HUES48 (cell line): ENCODE results near the gene GNG12.

ENCODE experiments used
- H3K27ac ChIP-seq: one replicate; pipeline ENCODE4 v1.7.0; 2013; ENCODE audit warnings: low read depth, low read length, inconsistent platforms
- H3K27me3 ChIP-seq: 2 replicates; pipeline ENCODE4 v1.6.1; 2013; ENCODE audit warnings: mild to moderate bottlenecking, low read length; ENCODE audit not compliant: control insufficient read depth, insufficient read depth
- H3K36me3 ChIP-seq: 2 replicates; pipeline ENCODE4 v1.6.1; 2013; ENCODE audit warnings: low read length; ENCODE audit not compliant: control insufficient read depth, insufficient read depth
- H3K4me1 ChIP-seq: 2 replicates; pipeline ENCODE4 v1.6.1; 2013; ENCODE audit warnings: mild to moderate bottlenecking, low read length; ENCODE audit not compliant: control insufficient read depth, insufficient read depth
- H3K4me3 ChIP-seq: 2 replicates; pipeline ENCODE4 v1.5.1; 2013; ENCODE audit warnings: mild to moderate bottlenecking, low read depth, low read length
- H3K9ac ChIP-seq: 2 replicates; pipeline ENCODE4 v1.6.1; 2013; ENCODE audit warnings: mild to moderate bottlenecking, low read depth, low read length, moderate library complexity
- H3K9me3 ChIP-seq: 2 replicates; pipeline ENCODE4 v1.6.1; 2013; ENCODE audit warnings: low read length; ENCODE audit not compliant: control insufficient read depth, insufficient read depth

GNG12 gene

DNA sequence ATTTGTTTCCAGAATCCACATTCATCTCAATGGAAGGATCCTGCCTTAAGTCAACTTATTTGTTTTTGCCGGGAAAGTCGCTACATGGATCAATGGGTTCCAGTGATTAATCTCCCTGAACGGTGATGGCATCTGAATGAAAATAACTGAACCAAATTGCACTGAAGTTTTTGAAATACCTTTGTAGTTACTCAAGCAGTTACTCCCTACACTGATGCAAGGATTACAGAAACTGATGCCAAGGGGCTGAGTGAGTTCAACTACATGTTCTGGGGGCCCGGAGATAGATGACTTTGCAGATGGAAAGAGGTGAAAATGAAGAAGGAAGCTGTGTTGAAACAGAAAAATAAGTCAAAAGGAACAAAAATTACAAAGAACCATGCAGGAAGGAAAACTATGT, 145.6 kb downstream of the GNG12 start:
- H3K27ac ChIP-seq, result peak overlapping the region; percentile 91
- no peak overlapping the region for H3K9ac ChIP-seq
- peaks cover 19% of the 10 kb centered on the region for H3K36me3 ChIP-seq
- H3K4me3 ChIP-seq, result peak overlapping the region; percentile 98; the same call in 1 of the 2 replicates
- H3K27me3 ChIP-seq, result no peaks in the 10 kb centered on the region
- peaks cover 15% of the 10 kb centered on the region; the same call in 1 of the 2 replicates for H3K4me1 ChIP-seq
- H3K9me3 ChIP-seq, result no peaks in the 10 kb centered on the region

DNA sequence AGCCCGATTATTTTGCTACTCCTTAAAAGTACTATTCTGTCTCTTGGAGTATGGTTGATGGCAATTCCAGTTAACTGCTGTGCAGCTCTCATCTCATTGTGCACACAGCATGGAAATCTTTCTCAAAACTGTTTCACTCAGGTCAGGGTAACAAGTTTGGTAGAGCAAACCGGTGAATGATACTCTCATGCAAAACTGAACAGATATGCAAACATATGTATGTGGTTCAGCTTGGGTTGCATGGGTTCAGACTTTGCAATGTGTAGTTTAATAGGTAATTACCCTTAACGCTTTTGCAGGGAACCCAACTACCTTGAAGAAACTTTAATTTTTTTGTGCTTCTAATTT, 146.1 kb downstream of the GNG12 start:
- Histone ChIP-seq H3K4me3 (peak overlapping the region; percentile 98), H3K9ac (peak overlapping the region; percentile 85; the same call in 1 of the 2 replicates), H3K27ac (peak overlapping the region; percentile 91), H3K9me3 (no peaks in the 10 kb centered on the region), H3K36me3 (peaks cover 19% of the 10 kb centered on the region), H3K4me1 (peaks cover 15% of the 10 kb centered on the region; the same call in 1 of the 2 replicates), H3K27me3 (no peaks in the 10 kb centered on the region)

DNA sequence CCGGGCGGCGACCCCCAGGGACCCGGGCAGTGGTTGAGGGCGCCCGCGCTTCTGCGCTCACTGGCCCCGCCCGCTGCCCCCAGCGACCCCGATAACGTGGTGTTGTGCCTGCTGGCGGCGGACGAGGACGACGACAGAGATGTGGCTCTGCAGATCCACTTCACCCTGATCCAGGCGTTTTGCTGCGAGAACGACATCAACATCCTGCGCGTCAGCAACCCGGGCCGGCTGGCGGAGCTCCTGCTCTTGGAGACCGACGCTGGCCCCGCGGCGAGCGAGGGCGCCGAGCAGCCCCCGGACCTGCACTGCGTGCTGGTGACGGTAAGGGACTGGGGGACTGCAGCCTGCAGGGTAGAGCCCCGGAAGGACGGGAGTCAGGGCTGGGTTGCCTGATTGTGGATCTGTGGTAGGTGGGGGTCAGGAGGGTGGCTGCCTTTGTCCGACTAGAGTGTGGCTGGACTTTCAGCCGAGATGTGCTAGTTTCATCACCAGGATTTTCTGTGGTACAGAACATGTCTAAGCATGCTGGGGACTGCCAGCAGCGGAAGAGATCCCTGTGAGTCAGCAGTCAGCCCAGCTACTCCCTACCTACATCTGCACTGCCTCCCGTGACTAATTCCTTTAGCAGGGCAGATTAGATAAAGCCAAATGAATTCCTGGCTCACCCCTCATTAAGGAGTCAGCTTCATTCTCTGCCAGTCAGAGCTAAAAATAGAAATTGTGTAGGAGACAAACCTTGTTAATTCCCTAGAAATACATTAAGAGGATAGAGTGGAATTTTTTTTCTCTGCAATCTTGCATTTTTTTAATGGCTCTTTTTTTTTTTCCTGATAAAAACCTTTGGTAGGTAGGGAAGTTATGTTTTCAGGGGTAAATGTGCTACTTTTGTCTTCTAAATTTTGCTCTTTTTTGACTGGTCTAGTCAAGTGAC, 146.7 kb downstream of the GNG12 start:
- H3K27ac ChIP-seq, result peak overlapping the region; percentile 91
- H3K27me3 ChIP-seq, result no peaks in the 10 kb centered on the region
- peaks cover 15% of the 10 kb centered on the region; the same call in 1 of the 2 replicates for H3K4me1 ChIP-seq
- peak overlapping the region; percentile 85 for H3K9ac ChIP-seq
- peaks cover 19% of the 10 kb centered on the region for H3K36me3 ChIP-seq
- H3K9me3 ChIP-seq, result no peaks in the 10 kb centered on the region
- H3K4me3 ChIP-seq, result peak overlapping the region; percentile 98

DNA sequence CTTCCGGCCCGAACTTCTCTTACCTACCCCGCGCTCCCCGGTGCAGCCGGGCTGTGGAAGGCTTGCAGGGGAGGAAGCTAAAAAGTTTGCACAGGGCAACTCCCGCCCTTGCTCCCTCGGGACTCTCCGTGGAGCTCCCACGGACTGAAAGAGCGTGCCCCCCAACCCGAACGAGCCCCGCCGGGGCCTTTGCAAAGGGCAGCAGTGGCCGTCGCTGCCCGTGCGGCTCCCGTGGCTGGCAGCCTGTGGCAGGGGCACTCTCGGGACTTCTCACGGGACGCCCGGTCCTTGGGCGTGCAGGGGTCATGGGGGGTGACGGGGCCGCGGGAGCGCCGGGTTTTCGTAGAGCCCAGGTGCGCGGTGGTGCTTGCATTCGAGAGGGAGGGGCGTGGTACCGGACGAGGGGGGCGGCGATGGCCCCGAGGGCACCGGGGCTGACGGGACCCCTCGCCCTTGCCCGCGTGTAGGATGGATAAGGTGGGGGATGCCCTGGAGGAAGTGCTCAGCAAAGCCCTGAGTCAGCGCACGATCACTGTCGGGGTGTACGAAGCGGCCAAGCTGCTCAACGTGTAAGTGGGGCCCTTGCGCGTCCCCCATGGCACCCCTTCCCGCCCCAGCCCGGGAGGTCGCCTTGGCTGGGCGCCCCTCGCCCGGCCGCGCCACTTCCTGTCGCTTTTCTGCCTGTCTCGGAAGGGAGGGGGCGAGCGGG, 147.6 kb downstream of the GNG12 start:
- peak overlapping the region; percentile 85 for H3K9ac ChIP-seq
- H3K4me1 ChIP-seq, result peaks cover 15% of the 10 kb centered on the region; the same call in 1 of the 2 replicates
- H3K27ac ChIP-seq, result peak overlapping the region; percentile 91
- peaks cover 19% of the 10 kb centered on the region for H3K36me3 ChIP-seq
- peak overlapping the region; percentile 98 for H3K4me3 ChIP-seq
- no peaks in the 10 kb centered on the region for H3K9me3 ChIP-seq
- no peaks in the 10 kb centered on the region for H3K27me3 ChIP-seq

DNA sequence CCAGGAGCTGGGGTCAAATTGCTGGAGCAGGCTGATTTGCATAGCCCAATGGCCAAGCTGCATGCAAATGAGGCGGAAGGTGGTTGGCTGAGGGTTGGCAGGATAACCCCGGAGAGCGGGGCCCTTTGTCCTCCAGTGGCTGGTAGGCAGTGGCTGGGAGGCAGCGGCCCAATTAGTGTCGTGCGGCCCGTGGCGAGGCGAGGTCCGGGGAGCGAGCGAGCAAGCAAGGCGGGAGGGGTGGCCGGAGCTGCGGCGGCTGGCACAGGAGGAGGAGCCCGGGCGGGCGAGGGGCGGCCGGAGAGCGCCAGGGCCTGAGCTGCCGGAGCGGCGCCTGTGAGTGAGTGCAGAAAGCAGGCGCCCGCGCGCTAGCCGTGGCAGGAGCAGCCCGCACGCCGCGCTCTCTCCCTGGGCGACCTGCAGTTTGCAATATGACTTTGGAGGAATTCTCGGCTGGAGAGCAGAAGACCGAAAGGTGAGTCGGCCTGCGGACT, 148.2 kb downstream of the GNG12 start, which contains the start of gene GADD45A:
Gene GADD45A, plus strand, starts transcription at position 135 of the 491 bp plus-strand sequence. Its CDS starts 294 bp downstream, at position 429.
- Histone ChIP-seq H3K27me3 (no peaks in the 10 kb centered on the region), H3K4me1 (peaks cover 15% of the 10 kb centered on the region; the same call in 1 of the 2 replicates), H3K9me3 (no peaks in the 10 kb centered on the region), H3K4me3 (peak within 1 kb of the TSS; percentile 98), H3K9ac (peak within 1 kb of the TSS; percentile 85), H3K36me3 (peaks cover 19% of the 10 kb centered on the region), H3K27ac (peak within 1 kb of the TSS; percentile 91)

DNA sequence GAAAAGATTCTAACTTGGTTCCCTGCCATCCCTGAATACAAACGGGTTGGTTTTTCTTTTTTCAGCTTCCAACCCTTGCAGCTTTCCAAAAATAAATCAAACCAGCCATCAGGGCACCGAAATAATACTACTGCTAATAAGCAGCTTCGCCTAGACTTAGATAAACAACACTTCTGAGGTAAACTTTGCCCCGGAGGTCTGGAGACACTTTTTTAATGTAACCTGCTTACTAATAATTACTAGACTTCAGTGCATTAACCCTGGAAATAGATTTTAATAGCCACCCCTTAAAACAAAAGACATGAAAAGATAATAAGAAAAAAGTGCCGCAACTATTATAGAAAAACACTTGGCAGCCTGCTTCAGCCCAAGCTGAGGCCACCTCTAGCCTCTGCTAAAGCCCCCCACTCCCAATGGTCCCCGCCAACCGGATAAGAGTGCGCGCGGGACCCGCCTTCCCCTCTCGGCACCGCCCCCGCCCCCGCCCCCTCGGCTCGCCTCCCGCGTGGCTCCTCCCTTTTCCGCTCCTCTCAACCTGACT, 148.7 kb downstream of the GNG12 start:
- Histone ChIP-seq H3K36me3 (peaks cover 19% of the 10 kb centered on the region), H3K4me1 (peaks cover 15% of the 10 kb centered on the region; the same call in 1 of the 2 replicates), H3K4me3 (peak overlapping the region; percentile 17; the same call in 1 of the 2 replicates), H3K27ac (peak overlapping the region; percentile 19), H3K9me3 (no peaks in the 10 kb centered on the region), H3K27me3 (no peaks in the 10 kb centered on the region), H3K9ac (no peak overlapping the region)

DNA sequence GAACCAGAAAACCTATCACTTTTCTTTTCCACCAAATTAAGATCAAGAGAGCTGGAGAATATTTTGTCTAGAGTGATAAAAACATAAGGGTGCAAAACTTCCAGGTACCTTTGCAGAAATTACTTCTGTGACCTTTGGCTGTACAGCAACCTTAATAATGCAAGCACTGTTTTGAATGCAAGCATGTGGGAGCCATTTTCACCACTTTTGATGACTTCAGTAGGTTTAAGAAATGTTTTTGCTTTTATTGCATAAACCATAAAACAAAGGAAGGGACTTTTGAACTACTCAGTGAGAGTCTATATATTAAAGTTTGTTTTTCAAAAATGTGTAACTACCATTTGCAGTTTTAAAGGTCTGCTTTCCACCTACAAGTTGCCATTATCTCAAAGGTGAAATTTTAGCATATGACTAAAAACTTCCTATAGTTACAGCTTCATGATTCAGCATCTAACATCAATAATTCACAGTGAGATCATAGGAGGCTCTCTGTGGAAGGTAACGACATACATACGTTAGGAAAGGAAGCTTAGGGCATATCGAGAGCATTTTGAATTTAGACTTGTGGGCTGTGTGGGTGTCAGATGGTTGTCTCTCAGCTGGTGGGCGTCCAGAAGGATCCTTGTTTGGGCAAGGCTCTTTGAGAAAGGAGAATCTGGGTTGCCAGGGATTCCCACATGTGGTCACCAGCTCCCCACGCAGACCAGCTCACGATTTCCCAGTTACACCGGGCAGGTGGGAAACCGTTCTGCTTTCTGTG, 149.3 kb downstream of the GNG12 start:
- H3K27me3 ChIP-seq, result no peaks in the 10 kb centered on the region
- H3K9ac ChIP-seq, result no peak overlapping the region
- H3K27ac ChIP-seq, result peak overlapping the region; percentile 19
- peaks cover 19% of the 10 kb centered on the region for H3K36me3 ChIP-seq
- peaks cover 15% of the 10 kb centered on the region; the same call in 1 of the 2 replicates for H3K4me1 ChIP-seq
- no peak overlapping the region for H3K4me3 ChIP-seq
- H3K9me3 ChIP-seq, result no peaks in the 10 kb centered on the region

DNA sequence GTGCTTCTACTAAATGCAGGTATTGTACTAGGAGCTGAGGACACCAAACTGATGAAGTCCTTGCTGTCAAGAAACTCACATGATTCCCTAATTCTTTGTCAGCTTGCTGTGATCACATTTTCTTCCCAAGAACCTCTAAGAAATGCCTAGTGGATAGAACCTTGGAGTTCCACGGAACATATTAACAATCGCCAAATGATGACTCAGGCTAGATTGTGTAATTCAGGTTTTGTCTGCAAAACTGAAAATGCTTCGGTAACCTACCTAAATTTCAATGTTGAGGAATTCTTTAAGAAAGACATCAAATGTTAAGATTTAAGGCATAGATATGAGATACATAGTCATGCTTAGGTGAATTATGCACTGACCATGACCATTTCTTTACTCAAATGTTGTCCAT, 150.0 kb downstream of the GNG12 start:
- Histone ChIP-seq H3K9me3 (no peaks in the 10 kb centered on the region), H3K4me1 (peaks cover 15% of the 10 kb centered on the region; the same call in 1 of the 2 replicates), H3K27me3 (no peaks in the 10 kb centered on the region), H3K27ac (no peak overlapping the region), H3K4me3 (no peak overlapping the region), H3K36me3 (peaks cover 13% of the 10 kb centered on the region), H3K9ac (no peak overlapping the region)

DNA sequence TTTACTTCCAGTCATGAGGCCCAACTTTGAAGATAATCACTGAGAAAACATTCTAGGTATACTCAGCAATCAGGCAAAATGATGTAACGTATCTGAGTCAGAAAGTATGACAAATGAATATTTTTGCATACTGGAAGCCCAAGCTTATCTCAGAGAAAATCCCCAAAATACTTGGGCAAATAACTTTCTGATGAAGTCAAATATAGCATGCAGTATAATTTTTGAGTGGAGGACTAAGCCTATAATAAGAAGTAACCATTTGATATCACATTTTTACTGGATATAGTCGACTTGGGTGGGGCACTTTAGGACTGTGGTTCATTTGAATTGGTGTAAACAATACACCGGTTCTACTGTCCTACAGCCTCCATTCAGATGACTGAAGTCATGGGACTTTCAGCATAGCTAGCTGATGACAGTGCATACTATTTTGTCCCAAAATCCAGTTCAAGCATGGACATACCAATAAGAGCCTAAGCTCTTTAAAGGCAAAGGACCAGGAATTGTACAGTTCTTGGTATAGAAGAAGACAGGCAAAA, 150.5 kb downstream of the GNG12 start:
- Histone ChIP-seq H3K27ac (no peak overlapping the region), H3K9ac (no peak overlapping the region), H3K27me3 (no peaks in the 10 kb centered on the region), H3K36me3 (peaks cover 7% of the 10 kb centered on the region), H3K4me3 (no peak overlapping the region), H3K4me1 (peaks cover 15% of the 10 kb centered on the region; the same call in 1 of the 2 replicates), H3K9me3 (no peaks in the 10 kb centered on the region)

DNA sequence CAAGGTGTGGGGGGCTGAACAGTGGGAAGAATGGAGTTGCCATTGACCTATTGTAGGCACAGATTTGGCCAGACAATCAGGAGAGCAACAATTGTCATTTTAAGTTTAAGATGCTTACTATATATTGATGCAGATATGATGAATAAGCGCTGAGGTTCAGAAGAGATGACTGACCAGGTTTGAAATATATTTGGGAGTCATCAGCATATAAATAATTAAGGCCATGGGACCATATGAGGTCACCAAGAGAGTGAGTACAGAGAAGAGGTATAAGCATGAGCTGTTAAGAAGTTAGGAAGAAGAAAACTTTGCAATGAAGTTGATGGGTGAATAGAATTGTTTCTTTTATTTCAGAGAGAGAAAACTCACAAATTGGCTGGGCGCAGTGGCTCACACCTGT, 152.8 kb downstream of the GNG12 start:
- Histone ChIP-seq H3K4me3 (no peak overlapping the region), H3K27ac (no peak overlapping the region), H3K27me3 (no peaks in the 10 kb centered on the region), H3K4me1 (peaks cover 9% of the 10 kb centered on the region; the same call in 1 of the 2 replicates), H3K9ac (no peak overlapping the region), H3K9me3 (no peaks in the 10 kb centered on the region), H3K36me3 (no peaks in the 10 kb centered on the region)
